IMR-90 (cell line): ENCODE results near the gene STRA8. TPM values are rescaled to one million over a fixed set of nuclear protein-coding genes. Genes with fewer than 3 reads are reported as not detected.

Experiments used
- ATAC-seq: fragments of 200-7000 bp; cut with Tn5 transposase; 2 replicates; pipeline ENCODE4 v1.9.1; 2020; ENCODE audit warnings: low read depth, mild to moderate bottlenecking, moderate library complexity
- BruUV-seq: library from RNA; stranded (reverse); fragments of 400-500 nt; replicated peaks from 2 replicates; lab custom pipeline; 2021; lab: Mats Ljungman, UMichigan
- CTCF ChIA-PET: fragments of 300-600 bp; formaldehyde crosslinking; extraction: SDS; loops from one replicate; lab custom pipeline; 2021; ENCODE audit warnings: antibody characterized with exemption; lab: Yijun Ruan, JAX
- POLR2A ChIA-PET: fragments of 300-600 bp; sonication (Branson Sonifier 250); formaldehyde crosslinking; loops from one replicate; lab custom pipeline; 2022; ENCODE audit warnings: antibody characterized with exemption; ENCODE audit not compliant: unreplicated experiment; lab: Charles Lee
- DNase-seq: peaks from one replicate; pipeline ENCODE4 v3.0.0; 2013
- H2AFZ ChIP-seq: replicated peaks from 2 replicates; pipeline ENCODE3; 2013; ENCODE audit warnings: low read length, mild to moderate bottlenecking; ENCODE audit not compliant: poor library complexity
- H2AK5ac ChIP-seq: 2 replicates; pipeline ENCODE4 v1.6.1; 2013; ENCODE audit warnings: low read depth, low read length, inconsistent platforms
- H2AK9ac ChIP-seq: replicated peaks from 2 replicates; pipeline ENCODE3; 2013; ENCODE audit warnings: mild to moderate bottlenecking, low read depth, low read length, moderate library complexity; ENCODE audit not compliant: poor library complexity
- H2BK120ac ChIP-seq: 2 replicates; pipeline ENCODE4 v1.6.1; 2013; ENCODE audit warnings: low read depth, low read length, inconsistent platforms
- H2BK15ac ChIP-seq: 3 replicates; pipeline ENCODE4 v1.6.1; 2013; ENCODE audit warnings: low read depth, low read length, inconsistent platforms
- H2BK20ac ChIP-seq: 2 replicates; pipeline ENCODE4 v1.6.1; 2013; ENCODE audit warnings: low read depth, mild to moderate bottlenecking, inconsistent platforms, low read length, moderate library complexity
- H2BK5ac ChIP-seq: 2 replicates; pipeline ENCODE4 v1.6.1; 2013; ENCODE audit warnings: mild to moderate bottlenecking, low read depth, low read length, inconsistent platforms; ENCODE audit not compliant: poor library complexity, severe bottlenecking
- H3K14ac ChIP-seq: replicated peaks from 2 replicates; pipeline ENCODE4 v1.6.1; 2013; ENCODE audit warnings: low read depth, low read length, inconsistent platforms
- H3K18ac ChIP-seq: 2 replicates; pipeline ENCODE4 v1.6.1; 2013; ENCODE audit warnings: low read depth, low read length, control low read depth
- H3K23ac ChIP-seq: 2 replicates; pipeline ENCODE4 v1.6.1; 2013; ENCODE audit warnings: low read depth, low read length, inconsistent platforms
- H3K27ac ChIP-seq: 2 replicates; pipeline ENCODE4 v1.5.1; 2013; ENCODE audit warnings: mild to moderate bottlenecking, control low read depth, low read length; ENCODE audit not compliant: insufficient read depth
- H3K27me3 ChIP-seq: 2 replicates; pipeline ENCODE4 v1.6.1; 2013; ENCODE audit warnings: low read length; ENCODE audit not compliant: control insufficient read depth, insufficient read depth
- H3K36me3 ChIP-seq: 2 replicates; pipeline ENCODE4 v1.6.1; 2013; ENCODE audit warnings: low read length, mixed read lengths; ENCODE audit not compliant: control insufficient read depth, insufficient read depth
- H3K4ac ChIP-seq: 2 replicates; pipeline ENCODE4 v1.6.1; 2013; ENCODE audit warnings: low read depth, low read length, inconsistent platforms
- H3K4me1 ChIP-seq: 2 replicates; pipeline ENCODE4 v1.6.1; 2013; ENCODE audit warnings: low read length, mixed read lengths; ENCODE audit not compliant: control insufficient read depth, insufficient read depth
- H3K4me2 ChIP-seq: 2 replicates; pipeline ENCODE4 v1.6.1; 2013; ENCODE audit warnings: low read depth, mild to moderate bottlenecking, control low read depth, low read length, moderate library complexity
- H3K4me3 ChIP-seq: 2 replicates; pipeline ENCODE4 v1.5.1; 2013; ENCODE audit warnings: low read depth, mild to moderate bottlenecking, control low read depth, low read length, moderate library complexity; ENCODE audit not compliant: insufficient read depth
- H3K56ac ChIP-seq: 2 replicates; pipeline ENCODE4 v1.6.1; 2013; ENCODE audit warnings: low read length, inconsistent platforms; ENCODE audit not compliant: insufficient read depth; ENCODE audit errors: extremely low read depth
- H3K79me1 ChIP-seq, 2 experiments: 2 replicates each; pipeline ENCODE4 v1.6.1; 2013; ENCODE audit warnings: low read length in 2 of 2, inconsistent platforms in 1 of 2, low read depth in 1 of 2
- H3K9ac ChIP-seq: 2 replicates; pipeline ENCODE4 v1.6.1; 2013; ENCODE audit warnings: low read depth, low read length, control low read depth
- H3K9me1 ChIP-seq: 2 replicates; pipeline ENCODE4 v1.6.1; 2013; ENCODE audit warnings: low read length, inconsistent platforms; ENCODE audit not compliant: insufficient read depth
- H3K9me3 ChIP-seq: 2 replicates; pipeline ENCODE4 v1.6.1; 2013; ENCODE audit warnings: low read length; ENCODE audit not compliant: control insufficient read depth, insufficient read depth
- H4K20me1 ChIP-seq: 2 replicates; pipeline ENCODE4 v1.6.1; 2013; ENCODE audit warnings: low read length, inconsistent platforms; ENCODE audit not compliant: insufficient read depth
- H4K5ac ChIP-seq: 2 replicates; pipeline ENCODE4 v1.6.1; 2013; ENCODE audit warnings: mild to moderate bottlenecking, low read depth, low read length, control low read depth
- H4K8ac ChIP-seq, 2 experiments: 2 replicates each; pipeline ENCODE4 v1.6.1; 2013; ENCODE audit warnings: low read depth in 2 of 2, low read length in 2 of 2, control low read depth in 1 of 2, inconsistent platforms in 1 of 2
- H4K91ac ChIP-seq: 2 replicates; pipeline ENCODE4 v1.6.1; 2013; ENCODE audit warnings: low read depth, low read length, inconsistent platforms; ENCODE audit not compliant: insufficient read depth
- FOS ChIP-seq: fragments of 150-350 bp; IDR thresholded peaks from 2 replicates; pipeline ENCODE4 v1.6.1; 2016; ENCODE audit warnings: low read depth, low read length
- MAFK ChIP-seq: IDR thresholded peaks from 2 replicates; pipeline ENCODE4 v1.6.1; 2012; ENCODE audit warnings: low read depth, low read length, improper control_type of control experiment
- NFE2L2 ChIP-seq: fragments of 150-350 bp; IDR thresholded peaks from 2 replicates; pipeline ENCODE4 v1.6.1; 2016; ENCODE audit warnings: low read depth, mild to moderate bottlenecking, low read length
- RAD21 ChIP-seq: IDR thresholded peaks from 2 replicates; pipeline ENCODE4 v1.6.1; 2012; ENCODE audit warnings: low read length, improper control_type of control experiment
- RFX5 ChIP-seq: IDR thresholded peaks from 2 replicates; pipeline ENCODE4 v1.8.0; 2012; ENCODE audit warnings: low read depth, mild to moderate bottlenecking, low read length, moderate library complexity
- SMC3 ChIP-seq: fragments of 150-350 bp; IDR thresholded peaks from 2 replicates; pipeline ENCODE4 v1.6.1; 2016; ENCODE audit warnings: low read depth, mild to moderate bottlenecking, antibody characterized with exemption, low read length, moderate library complexity
- WGBS, 2 experiments: methylation state at CpG; one replicate each; pipeline versions ENCODE4 v1.1.5 to v1.1.7; 2013; ENCODE audit warnings: missing lambda C conversion rate in 2 of 2; ENCODE audit not compliant: insufficient read length in 1 of 2; ENCODE audit errors: extremely low coverage in 2 of 2; 5-methylcytosine and 5-hydroxymethylcytosine counted together
- dilution Hi-C: fragments of 300-500 bp; cut with HindIII; formaldehyde crosslinking; loops from one replicate; pipeline ENCODE4 v1.14.3; 2018; ENCODE audit warnings: low sequenced_read_pairs; ENCODE audit not compliant: unreplicated experiment
- in situ Hi-C: fragments of 300-500 bp; cut with MboI; formaldehyde crosslinking; loops from 3 replicates; pipeline ENCODE4 v1.14.3; 2019; ENCODE audit warnings: low sequenced_read_pairs, inconsistent platforms, mixed read lengths
- intact Hi-C: fragments of 100-400 bp; cut with micrococcal nuclease; formaldehyde crosslinking; loops from 2 replicates; pipeline ENCODE4 v1.10.0; 2022
- polyA plus RNA-seq, 3 experiments: library from polyadenylated mRNA; depleted of rRNA; stranded (reverse); fragments of >200 nt; gene quantifications; 2 replicates each; pipeline ENCODE4 v1.2.3, GENCODE V29; 2012; ENCODE audit warnings: low replicate concordance in 1 of 3
- total RNA-seq: library from RNA; depleted of rRNA; stranded (reverse); fragments of >200 nt; gene quantifications from 2 replicates; pipeline ENCODE4 v1.2.3, GENCODE V29; 2012
- TF ChIP-seq, protein P1 (sequence below): fragments of 150-350 bp; IDR thresholded peaks from 2 replicates; pipeline ENCODE4 v1.6.1; 2016; ENCODE audit warnings: low read depth, mild to moderate bottlenecking, low read length, moderate library complexity, borderline replicate concordance

The STRA8 gene
- total and polyA plus RNA-seq, 2 of the 4 experiments (the other 2 are of a cell fraction): not detected

- Histone ChIP-seq H2BK15ac (no peak overlapping the region), H3K9me1 (no peaks in the 10 kb centered on the region), H3K4ac (no peak overlapping the region), H3K9ac (no peak overlapping the region), H3K9me3 (peaks cover 5% of the 10 kb centered on the region; the same call in 1 of the 2 replicates), H2BK5ac (no peak overlapping the region), H3K18ac (no peak overlapping the region), H3K56ac (no peak overlapping the region), H3K79me1 (no peaks in the 10 kb centered on the region), H4K91ac (no peak overlapping the region), H3K4me1 (peaks cover 2% of the 10 kb centered on the region), H2AK5ac (no peak overlapping the region), H3K4me3 (no peak overlapping the region), H3K23ac (no peak overlapping the region), H3K27ac (no peak overlapping the region), H2AK9ac (no peak overlapping the region), H4K8ac (no peak overlapping the region), H4K20me1 (no peaks in the 10 kb centered on the region), H2AFZ (no peak overlapping the region), H3K27me3 (peaks cover 14% of the 10 kb centered on the region), H3K14ac (no peak overlapping the region), H2BK120ac (no peak overlapping the region), H3K36me3 (no peaks in the 10 kb centered on the region), H4K5ac (no peak overlapping the region), H3K4me2 (no peak overlapping the region), H2BK20ac (no peak overlapping the region)
- WGBS, 2 experiments: no CpG with 5 or more reads among the region's 2 CpGs
- CTCF ChIA-PET: interaction anchor here (1.2 kb wide), 1 partner anchor 14 kb away, joined by 9 read pairs; no protein-coding TSS in a partner anchor
- in situ Hi-C loops (loop anchor here (10.0 to 25.0 kb wide), 2 partner anchors 576 to 752 kb away; no protein-coding TSS in a partner anchor), intact Hi-C loops (no loop called here), dilution Hi-C loops (no loop called here)
- no peak for ATAC-seq
- no TSS peak for BruUV-seq
- POLR2A ChIA-PET: no interaction called here
- TF ChIP-seq SMC3 (no peak), FOS (no peak), NFE2L2 (no peak), RAD21 (no peak), RFX5 (no peak), MAFK (no peak)
- TF ChIP-seq, protein P1, sequence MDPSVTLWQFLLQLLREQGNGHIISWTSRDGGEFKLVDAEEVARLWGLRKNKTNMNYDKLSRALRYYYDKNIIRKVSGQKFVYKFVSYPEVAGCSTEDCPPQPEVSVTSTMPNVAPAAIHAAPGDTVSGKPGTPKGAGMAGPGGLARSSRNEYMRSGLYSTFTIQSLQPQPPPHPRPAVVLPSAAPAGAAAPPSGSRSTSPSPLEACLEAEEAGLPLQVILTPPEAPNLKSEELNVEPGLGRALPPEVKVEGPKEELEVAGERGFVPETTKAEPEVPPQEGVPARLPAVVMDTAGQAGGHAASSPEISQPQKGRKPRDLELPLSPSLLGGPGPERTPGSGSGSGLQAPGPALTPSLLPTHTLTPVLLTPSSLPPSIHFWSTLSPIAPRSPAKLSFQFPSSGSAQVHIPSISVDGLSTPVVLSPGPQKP: no peak
- no peak for DNase-seq
Observed at GRCh38 chr7:135260470-135260869, 26.8 kb downstream of the STRA8 start.
